ENCODE data around the gene SNX2.

DNA sequence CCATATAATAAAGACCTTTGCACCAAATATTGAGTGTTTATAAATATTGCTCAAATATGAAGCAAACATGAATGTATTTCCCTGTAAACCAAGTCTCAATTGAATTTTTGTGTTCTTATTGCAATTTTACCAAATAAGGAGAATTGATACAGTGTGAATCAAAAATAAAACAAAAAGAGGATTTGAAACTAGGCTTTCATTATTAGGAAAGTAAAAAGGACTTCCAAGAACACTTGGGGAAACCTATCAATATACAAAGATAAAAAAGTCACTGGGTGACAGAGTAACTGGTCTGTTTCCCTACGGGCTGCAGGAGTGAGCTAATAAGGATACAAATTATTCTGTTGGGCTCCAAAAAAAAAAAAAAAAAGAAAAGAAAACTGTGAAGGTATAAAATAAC, 44.8 kb upstream of the SNX2 start:
- TF ChIP-seq YY1 (IDR thresholded peaks at IDR 0.05; ENCODE audit: borderline replicate concordance in 1 of 3, control insufficient read depth in 1 of 3, extremely low read depth in 1 of 3, insufficient read depth in 3 of 3, insufficient read length in 1 of 3, insufficient replicate concordance in 2 of 3, low read depth in 1 of 3, low read length in 2 of 3) (no peak), ATF7 (IDR thresholded peaks at IDR 0.05) (no peak)

Data from K562 (cell line).